IMR-90 (cell line): ENCODE results near the gene ADGRG3. TPM values are rescaled to one million over a fixed set of nuclear protein-coding genes. Genes with fewer than 3 reads are reported as not detected.

Experiments
- ATAC-seq: fragments of 200-7000 bp; cut with Tn5 transposase; 2 replicates; pipeline ENCODE4 v1.9.1; 2020; ENCODE audit warnings: low read depth, mild to moderate bottlenecking, moderate library complexity
- BruUV-seq: library from RNA; stranded (reverse); fragments of 400-500 nt; replicated peaks from 2 replicates; lab custom pipeline; 2021; lab: Mats Ljungman, UMichigan
- CTCF ChIA-PET: fragments of 300-600 bp; formaldehyde crosslinking; extraction: SDS; loops from one replicate; lab custom pipeline; 2021; ENCODE audit warnings: antibody characterized with exemption; lab: Yijun Ruan, JAX
- POLR2A ChIA-PET: fragments of 300-600 bp; sonication (Branson Sonifier 250); formaldehyde crosslinking; loops from one replicate; lab custom pipeline; 2022; ENCODE audit warnings: antibody characterized with exemption; ENCODE audit not compliant: unreplicated experiment; lab: Charles Lee
- DNase-seq: peaks from one replicate; pipeline ENCODE4 v3.0.0; 2013
- H2AFZ ChIP-seq: replicated peaks from 2 replicates; pipeline ENCODE3; 2013; ENCODE audit warnings: low read length, mild to moderate bottlenecking; ENCODE audit not compliant: poor library complexity
- H2AK5ac ChIP-seq: 2 replicates; pipeline ENCODE4 v1.6.1; 2013; ENCODE audit warnings: low read depth, low read length, inconsistent platforms
- H2AK9ac ChIP-seq: replicated peaks from 2 replicates; pipeline ENCODE3; 2013; ENCODE audit warnings: mild to moderate bottlenecking, low read depth, low read length, moderate library complexity; ENCODE audit not compliant: poor library complexity
- H2BK120ac ChIP-seq: 2 replicates; pipeline ENCODE4 v1.6.1; 2013; ENCODE audit warnings: low read depth, low read length, inconsistent platforms
- H2BK15ac ChIP-seq: 3 replicates; pipeline ENCODE4 v1.6.1; 2013; ENCODE audit warnings: low read depth, low read length, inconsistent platforms
- H2BK20ac ChIP-seq: 2 replicates; pipeline ENCODE4 v1.6.1; 2013; ENCODE audit warnings: low read depth, mild to moderate bottlenecking, inconsistent platforms, low read length, moderate library complexity
- H2BK5ac ChIP-seq: 2 replicates; pipeline ENCODE4 v1.6.1; 2013; ENCODE audit warnings: mild to moderate bottlenecking, low read depth, low read length, inconsistent platforms; ENCODE audit not compliant: poor library complexity, severe bottlenecking
- H3K14ac ChIP-seq: replicated peaks from 2 replicates; pipeline ENCODE4 v1.6.1; 2013; ENCODE audit warnings: low read depth, low read length, inconsistent platforms
- H3K18ac ChIP-seq: 2 replicates; pipeline ENCODE4 v1.6.1; 2013; ENCODE audit warnings: low read depth, low read length, control low read depth
- H3K23ac ChIP-seq: 2 replicates; pipeline ENCODE4 v1.6.1; 2013; ENCODE audit warnings: low read depth, low read length, inconsistent platforms
- H3K27ac ChIP-seq: 2 replicates; pipeline ENCODE4 v1.5.1; 2013; ENCODE audit warnings: mild to moderate bottlenecking, control low read depth, low read length; ENCODE audit not compliant: insufficient read depth
- H3K27me3 ChIP-seq: 2 replicates; pipeline ENCODE4 v1.6.1; 2013; ENCODE audit warnings: low read length; ENCODE audit not compliant: control insufficient read depth, insufficient read depth
- H3K36me3 ChIP-seq: 2 replicates; pipeline ENCODE4 v1.6.1; 2013; ENCODE audit warnings: low read length, mixed read lengths; ENCODE audit not compliant: control insufficient read depth, insufficient read depth
- H3K4ac ChIP-seq: 2 replicates; pipeline ENCODE4 v1.6.1; 2013; ENCODE audit warnings: low read depth, low read length, inconsistent platforms
- H3K4me1 ChIP-seq: 2 replicates; pipeline ENCODE4 v1.6.1; 2013; ENCODE audit warnings: low read length, mixed read lengths; ENCODE audit not compliant: control insufficient read depth, insufficient read depth
- H3K4me2 ChIP-seq: 2 replicates; pipeline ENCODE4 v1.6.1; 2013; ENCODE audit warnings: low read depth, mild to moderate bottlenecking, control low read depth, low read length, moderate library complexity
- H3K4me3 ChIP-seq: 2 replicates; pipeline ENCODE4 v1.5.1; 2013; ENCODE audit warnings: low read depth, mild to moderate bottlenecking, control low read depth, low read length, moderate library complexity; ENCODE audit not compliant: insufficient read depth
- H3K56ac ChIP-seq: 2 replicates; pipeline ENCODE4 v1.6.1; 2013; ENCODE audit warnings: low read length, inconsistent platforms; ENCODE audit not compliant: insufficient read depth; ENCODE audit errors: extremely low read depth
- H3K79me1 ChIP-seq, 2 experiments: 2 replicates each; pipeline ENCODE4 v1.6.1; 2013; ENCODE audit warnings: low read length in 2 of 2, inconsistent platforms in 1 of 2, low read depth in 1 of 2
- H3K9ac ChIP-seq: 2 replicates; pipeline ENCODE4 v1.6.1; 2013; ENCODE audit warnings: low read depth, low read length, control low read depth
- H3K9me1 ChIP-seq: 2 replicates; pipeline ENCODE4 v1.6.1; 2013; ENCODE audit warnings: low read length, inconsistent platforms; ENCODE audit not compliant: insufficient read depth
- H3K9me3 ChIP-seq: 2 replicates; pipeline ENCODE4 v1.6.1; 2013; ENCODE audit warnings: low read length; ENCODE audit not compliant: control insufficient read depth, insufficient read depth
- H4K20me1 ChIP-seq: 2 replicates; pipeline ENCODE4 v1.6.1; 2013; ENCODE audit warnings: low read length, inconsistent platforms; ENCODE audit not compliant: insufficient read depth
- H4K5ac ChIP-seq: 2 replicates; pipeline ENCODE4 v1.6.1; 2013; ENCODE audit warnings: mild to moderate bottlenecking, low read depth, low read length, control low read depth
- H4K8ac ChIP-seq, 2 experiments: 2 replicates each; pipeline ENCODE4 v1.6.1; 2013; ENCODE audit warnings: low read depth in 2 of 2, low read length in 2 of 2, control low read depth in 1 of 2, inconsistent platforms in 1 of 2
- H4K91ac ChIP-seq: 2 replicates; pipeline ENCODE4 v1.6.1; 2013; ENCODE audit warnings: low read depth, low read length, inconsistent platforms; ENCODE audit not compliant: insufficient read depth
- ELK1 ChIP-seq: fragments of 150-350 bp; IDR thresholded peaks from 2 replicates; pipeline ENCODE4 v1.6.1; 2016; ENCODE audit warnings: low read depth, mild to moderate bottlenecking, low read length, moderate library complexity, borderline replicate concordance
- FOS ChIP-seq: fragments of 150-350 bp; IDR thresholded peaks from 2 replicates; pipeline ENCODE4 v1.6.1; 2016; ENCODE audit warnings: low read depth, low read length
- POLR2A ChIP-seq: IDR thresholded peaks from 2 replicates; pipeline ENCODE4 v1.6.1; 2012; ENCODE audit warnings: mild to moderate bottlenecking, low read depth, low read length
- WGBS, 2 experiments: methylation state at CpG; one replicate each; pipeline versions ENCODE4 v1.1.5 to v1.1.7; 2013; ENCODE audit warnings: missing lambda C conversion rate in 2 of 2; ENCODE audit not compliant: insufficient read length in 1 of 2; ENCODE audit errors: extremely low coverage in 2 of 2; 5-methylcytosine and 5-hydroxymethylcytosine counted together
- dilution Hi-C: fragments of 300-500 bp; cut with HindIII; formaldehyde crosslinking; loops from one replicate; pipeline ENCODE4 v1.14.3; 2018; ENCODE audit warnings: low sequenced_read_pairs; ENCODE audit not compliant: unreplicated experiment
- in situ Hi-C: fragments of 300-500 bp; cut with MboI; formaldehyde crosslinking; loops from 3 replicates; pipeline ENCODE4 v1.14.3; 2019; ENCODE audit warnings: low sequenced_read_pairs, inconsistent platforms, mixed read lengths
- intact Hi-C: fragments of 100-400 bp; cut with micrococcal nuclease; formaldehyde crosslinking; loops from 2 replicates; pipeline ENCODE4 v1.10.0; 2022
- polyA plus RNA-seq, 3 experiments: library from polyadenylated mRNA; depleted of rRNA; stranded (reverse); fragments of >200 nt; gene quantifications; 2 replicates each; pipeline ENCODE4 v1.2.3, GENCODE V29; 2012; ENCODE audit warnings: low replicate concordance in 1 of 3
- total RNA-seq: library from RNA; depleted of rRNA; stranded (reverse); fragments of >200 nt; gene quantifications from 2 replicates; pipeline ENCODE4 v1.2.3, GENCODE V29; 2012

The ADGRG3 gene
- total and polyA plus RNA-seq, 2 of the 4 experiments (the other 2 are of a cell fraction) = not detected

GRCh38 chr16:57696240-57696639, 28.1 kb downstream of the ADGRG3 start:
- Histone ChIP-seq H3K9me3 (no peaks in the 10 kb centered on the region), H3K9me1 (no peaks in the 10 kb centered on the region), H3K4me2 (no peak overlapping the region), H3K27me3 (peaks cover 58% of the 10 kb centered on the region), H2BK5ac (no peak overlapping the region), H2AFZ (no peak overlapping the region), H3K23ac (no peak overlapping the region), H3K36me3 (no peaks in the 10 kb centered on the region), H4K8ac (no peak overlapping the region), H4K5ac (no peak overlapping the region), H2AK9ac (no peak overlapping the region), H4K20me1 (no peaks in the 10 kb centered on the region), H2BK15ac (no peak overlapping the region), H4K91ac (no peak overlapping the region), H2BK20ac (no peak overlapping the region), H3K9ac (no peak overlapping the region), H2AK5ac (no peak overlapping the region), H2BK120ac (no peak overlapping the region), H3K27ac (no peak overlapping the region), H3K4ac (no peak overlapping the region), H3K4me1 (no peaks in the 10 kb centered on the region), H3K4me3 (no peak overlapping the region), H3K18ac (no peak overlapping the region), H3K79me1 (no peaks in the 10 kb centered on the region), H3K14ac (no peak overlapping the region), H3K56ac (no peak overlapping the region)
- DNase-seq (no peak), ATAC-seq (no peak)
- ChIA-PET POLR2A (no interaction called here), CTCF (no interaction called here)
- in situ Hi-C loops = no loop called here
- BruUV-seq = no TSS peak
- dilution Hi-C loops = no loop called here
- TF ChIP-seq POLR2A = no peak
- no peak for TF ChIP-seq ELK1
- no peak for TF ChIP-seq FOS
- intact Hi-C loops = no loop called here
- WGBS, 2 experiments = no CpG with 5 or more reads among the region's 7 CpGs
